GM12891 (cell line): ENCODE measurements around the gene STRIT1.

ENCODE experiments used
- POLR2A ChIP-seq: IDR thresholded peaks from 2 replicates; pipeline ENCODE4 v1.6.1; 2011; ENCODE audit warnings: low read depth, low read length, control low read depth
- POLR2AphosphoS5 ChIP-seq: IDR thresholded peaks from 2 replicates; pipeline ENCODE4 v1.6.1; 2011; ENCODE audit warnings: low read depth, low read length, control low read depth

DNA sequence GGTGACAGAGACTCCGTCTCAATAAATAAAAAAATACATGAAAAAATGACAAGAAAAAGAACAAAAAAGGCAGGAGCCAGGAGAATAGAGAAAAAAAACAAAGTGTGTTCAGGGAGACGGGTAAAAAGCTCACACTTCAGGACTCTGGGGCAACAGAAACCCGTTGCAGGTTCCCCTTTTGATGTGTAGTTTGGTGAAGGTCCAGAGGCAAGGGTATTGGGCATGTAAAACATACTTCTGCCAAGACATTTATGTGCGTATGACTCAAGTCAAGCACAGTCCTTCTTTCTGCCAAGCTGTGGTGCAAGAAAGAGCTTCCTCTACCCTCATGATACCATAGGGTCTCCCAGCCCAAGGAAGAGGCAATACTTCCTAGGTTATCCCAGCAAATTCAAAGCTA, 33.4 kb upstream of the STRIT1 start:
- TF ChIP-seq POLR2A (no peak), POLR2AphosphoS5 (no peak)
